Measurements from ENCODE around the gene CLIC5.

- TF ChIP-seq CTCF (IDR thresholded peaks at IDR 0.05; ENCODE audit: insufficient read depth, low read depth, low read length) (no peak), EZH2 (IDR thresholded peaks at IDR 0.05; ENCODE audit: insufficient read depth, low read length) (no peak)
These were observed 35.3 kb upstream of the CLIC5 start for GRCh38 chr6:46050845-46051405.

Measured in astrocyte (in vitro differentiated cells and primary cell).